ENCODE results near the gene TRIM47.
"Not testable (repeated sequence)": the region's sequence is repeated elsewhere in the genome, so short reads cannot be mapped to it uniquely, and the experiment has no call there.

The TRIM47 gene

GRCh38 chr17:75891022-75891604, 12.7 kb upstream of the TRIM47 start:
- FAIRE-seq, result no peak

GRCh38 chr17:75889454-75889853, 11.1 kb upstream of the TRIM47 start:
- FAIRE-seq, result no peak

- no peak for FAIRE-seq
Measured at GRCh38 chr17:75888484-75888883, 10.1 kb upstream of the TRIM47 start.

- not testable (repeated sequence) for FAIRE-seq
Measured at GRCh38 chr17:75885860-75886259, 7.5 kb upstream of the TRIM47 start.

- FAIRE-seq, result no peak
Measured at GRCh38 chr17:75885431-75885830, 7.0 kb upstream of the TRIM47 start.

GRCh38 chr17:75881678-75882454, 3.5 kb upstream of the TRIM47 start:
- FAIRE-seq, result no peak

GRCh38 chr17:75880266-75880665, 1.9 kb upstream of the TRIM47 start:
- no peak for FAIRE-seq

- no peak for FAIRE-seq
Measured at GRCh38 chr17:75877752-75878173, 618 bp downstream of the TRIM47 start.

GRCh38 chr17:75876938-75877751, 1.2 kb downstream of the TRIM47 start:
- peak; percentile 66 for FAIRE-seq

- no peak for FAIRE-seq
Measured at GRCh38 chr17:75876190-75876937, 2.0 kb downstream of the TRIM47 start.

GRCh38 chr17:75875940-75876189, 2.5 kb downstream of the TRIM47 start:
- no peak for FAIRE-seq

- no peak for FAIRE-seq
Measured at GRCh38 chr17:75875182-75875939, 3.0 kb downstream of the TRIM47 start.

GRCh38 chr17:75874323-75875181, 3.8 kb downstream of the TRIM47 start:
- FAIRE-seq, result no peak

- no peak for FAIRE-seq
Measured at GRCh38 chr17:75873587-75874322, 4.6 kb downstream of the TRIM47 start.

- FAIRE-seq, result no peak
Measured at GRCh38 chr17:75872434-75873351, 5.7 kb downstream of the TRIM47 start.

- FAIRE-seq, result not testable (repeated sequence)
Measured at GRCh38 chr17:75870228-75870627, 8.2 kb downstream of the TRIM47 start.

GRCh38 chr17:75869282-75870141, 8.9 kb downstream of the TRIM47 start:
- no peak for FAIRE-seq

- FAIRE-seq, result not testable (repeated sequence)
Measured at GRCh38 chr17:75868730-75869281, 9.6 kb downstream of the TRIM47 start.

Measured in G401.6 (cell line).